ENCODE data around the gene FKBP4.

Gene FKBP4

DNA sequence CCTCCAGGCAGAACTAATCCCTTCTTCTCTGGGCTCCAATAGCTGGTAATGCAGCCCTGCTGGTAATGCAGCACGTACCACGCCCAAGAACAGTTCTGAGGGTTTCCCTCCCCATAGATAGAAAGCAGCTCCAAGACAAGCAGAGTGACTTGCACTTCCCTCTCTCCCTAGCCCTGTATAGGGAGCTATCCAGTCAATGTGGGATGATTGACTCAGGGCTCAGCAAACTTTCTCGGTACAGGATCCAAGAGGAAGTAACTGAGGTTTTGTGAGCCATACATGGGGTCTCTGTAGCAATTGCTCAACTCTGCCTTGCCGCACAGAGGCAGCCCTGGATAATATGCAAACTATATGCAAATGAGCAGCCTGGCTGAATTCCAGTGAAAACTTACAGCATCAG lies 15.5 kb upstream of the FKBP4 start:
- DNase-seq (ENCODE audit: low spot score), result no peak

DNA sequence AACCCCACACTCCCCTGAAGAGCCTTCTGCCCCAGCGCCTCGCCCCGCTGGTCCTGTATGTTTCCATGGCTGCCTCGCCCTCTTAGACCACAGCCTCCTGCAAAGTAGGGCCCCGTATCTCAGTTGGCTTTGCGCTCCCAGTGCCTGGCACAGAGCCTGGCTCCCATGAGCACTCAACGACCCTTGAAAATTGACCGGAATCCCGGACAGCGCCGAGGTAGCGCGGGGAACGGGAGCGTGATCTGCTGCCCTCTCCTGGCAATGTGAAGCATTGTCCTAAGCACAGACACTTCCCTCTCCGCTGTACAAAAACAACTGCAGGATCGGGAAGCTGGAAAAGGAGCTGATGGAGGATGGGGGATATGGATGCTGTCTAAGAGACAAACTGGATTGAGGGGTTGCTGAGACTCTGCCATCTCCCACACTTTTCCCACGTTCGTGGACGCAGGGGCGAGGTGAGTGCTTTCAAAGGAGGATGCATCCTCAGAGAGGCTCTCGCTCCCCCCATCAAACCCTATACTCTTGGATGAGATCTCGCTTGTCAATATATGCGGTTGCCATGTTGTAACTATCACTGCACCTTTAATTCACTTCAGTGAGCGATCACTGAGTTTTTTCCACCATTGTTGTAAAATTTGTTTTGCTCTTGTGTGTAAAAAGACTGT lies 10.7 kb upstream of the FKBP4 start:
- DNase-seq (ENCODE audit: low spot score), result peak; percentile 39

DNA sequence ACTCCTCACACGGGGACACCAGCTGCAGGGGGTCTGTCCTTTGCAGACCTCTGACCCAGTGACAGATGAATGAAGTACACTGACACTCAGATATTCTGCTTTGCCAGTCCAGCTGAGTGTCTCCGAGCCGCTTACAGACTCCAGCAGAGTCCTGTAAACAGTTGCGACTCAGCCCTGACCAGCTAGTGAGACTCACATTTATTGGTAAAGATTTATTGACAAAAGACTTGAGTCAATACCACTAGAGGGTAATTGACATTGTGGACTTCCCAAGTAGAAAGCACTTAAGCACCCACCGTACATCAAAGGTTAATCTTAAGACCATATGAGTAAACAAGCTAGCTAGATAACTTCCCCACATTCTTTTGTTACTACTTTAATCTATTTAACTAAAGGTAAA lies 9.8 kb upstream of the FKBP4 start:
- no peak for DNase-seq (ENCODE audit: low spot score)

DNA sequence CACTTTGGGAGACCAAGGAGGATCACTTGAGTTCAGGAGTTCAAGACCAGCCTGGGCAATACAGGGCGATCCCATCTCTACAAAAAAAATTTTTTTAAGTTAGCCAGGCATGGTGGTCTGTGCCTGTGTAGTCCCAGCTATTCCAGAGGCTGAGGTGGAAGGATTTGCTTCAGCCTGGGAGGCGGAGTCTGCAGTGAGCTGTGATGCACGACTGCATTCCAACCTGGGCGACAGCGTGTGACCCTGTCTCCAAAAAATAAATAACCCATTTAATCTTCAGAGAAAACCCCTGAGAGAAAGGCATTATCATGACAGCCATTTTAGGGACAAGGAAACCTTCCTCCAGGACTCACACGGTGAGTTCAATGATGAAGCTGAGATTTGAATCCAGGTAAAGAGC lies 3.7 kb upstream of the FKBP4 start:
- no peak for DNase-seq (ENCODE audit: low spot score)

GRCh38 chr12:2792671-2793500 lies 1.9 kb upstream of the FKBP4 start:
- DNase-seq (ENCODE audit: low spot score), result no peak

DNA sequence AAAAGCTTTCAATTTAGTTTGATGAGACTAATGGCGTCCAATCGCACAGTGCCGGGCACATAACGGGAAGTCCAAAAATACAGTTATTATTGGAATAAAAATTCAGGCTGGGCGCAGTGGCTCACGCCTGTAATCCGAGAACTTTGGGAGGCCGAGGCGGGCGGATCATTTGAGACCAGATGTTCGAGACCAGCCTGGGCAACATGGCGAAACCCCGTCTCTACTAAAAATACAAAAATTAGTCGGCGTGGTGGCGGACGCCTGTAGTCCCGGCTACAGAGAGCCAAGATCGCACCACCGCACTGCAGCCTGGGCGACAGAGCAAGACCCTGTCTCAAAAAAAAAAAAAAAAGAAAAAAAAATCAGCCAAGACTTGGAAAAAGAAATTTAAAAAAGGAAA lies 1.2 kb upstream of the FKBP4 start:
- no peak for DNase-seq (ENCODE audit: low spot score)

DNA sequence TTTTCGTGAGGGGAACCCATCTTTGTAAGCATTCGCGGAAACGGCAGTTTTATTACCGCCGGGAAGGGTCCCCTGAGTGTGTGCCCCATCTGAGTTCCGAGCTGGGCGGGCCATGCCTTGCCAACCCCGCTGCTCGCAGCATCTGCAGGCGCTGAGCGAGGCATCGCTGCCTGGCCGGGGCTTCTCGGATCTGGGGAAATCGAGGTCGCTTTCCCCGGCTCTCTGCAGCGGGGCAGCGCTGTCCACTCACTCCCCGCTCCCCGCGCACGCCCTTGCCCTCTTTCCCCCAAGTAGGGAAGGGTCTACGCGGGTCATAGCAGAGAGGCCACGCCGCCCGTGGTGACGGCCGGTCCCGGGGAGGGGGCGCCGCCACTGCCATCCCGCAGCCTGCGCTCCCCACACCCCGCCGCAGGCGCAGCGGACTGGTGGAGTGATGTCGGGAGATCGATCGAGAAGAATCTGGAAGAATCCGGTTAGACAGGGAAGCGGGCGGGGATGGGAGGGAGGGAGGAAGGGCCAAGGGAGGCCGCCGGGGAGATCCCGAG lies 507 bp upstream of the FKBP4 start:
- DNase-seq (ENCODE audit: low spot score), result no peak

GRCh38 chr12:2795291-2796186 lies 769 bp downstream of the FKBP4 start:
- peak; percentile 62 for DNase-seq (ENCODE audit: low spot score)

GRCh38 chr12:2796187-2796666 lies 1.5 kb downstream of the FKBP4 start:
- DNase-seq (ENCODE audit: low spot score), result no peak

DNA sequence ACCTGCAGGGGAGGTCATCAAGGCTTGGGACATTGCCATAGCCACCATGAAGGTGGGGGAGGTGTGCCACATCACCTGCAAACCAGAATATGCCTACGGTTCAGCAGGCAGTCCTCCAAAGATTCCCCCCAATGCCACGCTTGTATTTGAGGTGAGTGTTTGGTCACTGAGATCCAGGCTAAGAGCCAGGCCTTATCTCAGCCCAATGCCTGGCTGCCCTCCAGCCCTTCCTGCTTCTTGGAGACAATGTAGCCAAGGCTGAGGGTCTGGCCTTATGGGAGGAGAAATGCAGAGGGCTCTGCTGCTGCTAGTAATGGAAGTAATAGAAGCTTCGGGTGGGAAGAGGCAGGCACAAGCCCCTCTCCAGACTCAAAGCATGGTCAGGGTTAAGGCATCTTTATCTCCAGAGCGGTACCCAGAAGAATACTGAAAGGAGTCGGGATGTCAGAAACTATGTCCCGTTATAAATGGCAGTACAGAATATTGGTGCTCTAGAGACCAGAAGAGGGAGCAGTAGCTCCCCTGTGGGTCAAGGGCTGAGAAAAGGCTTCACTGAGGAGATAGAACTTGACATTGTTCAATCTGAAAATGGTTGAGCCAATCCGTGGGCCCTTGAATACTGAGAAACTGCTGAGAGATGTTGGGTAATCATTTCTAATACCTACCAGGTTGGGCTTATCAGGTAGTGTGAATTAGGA lies 3.1 kb downstream of the FKBP4 start:
- DNase-seq (ENCODE audit: low spot score), result no peak

GRCh38 chr12:2800046-2800570 lies 5.3 kb downstream of the FKBP4 start:
- DNase-seq (ENCODE audit: low spot score), result no peak

DNA sequence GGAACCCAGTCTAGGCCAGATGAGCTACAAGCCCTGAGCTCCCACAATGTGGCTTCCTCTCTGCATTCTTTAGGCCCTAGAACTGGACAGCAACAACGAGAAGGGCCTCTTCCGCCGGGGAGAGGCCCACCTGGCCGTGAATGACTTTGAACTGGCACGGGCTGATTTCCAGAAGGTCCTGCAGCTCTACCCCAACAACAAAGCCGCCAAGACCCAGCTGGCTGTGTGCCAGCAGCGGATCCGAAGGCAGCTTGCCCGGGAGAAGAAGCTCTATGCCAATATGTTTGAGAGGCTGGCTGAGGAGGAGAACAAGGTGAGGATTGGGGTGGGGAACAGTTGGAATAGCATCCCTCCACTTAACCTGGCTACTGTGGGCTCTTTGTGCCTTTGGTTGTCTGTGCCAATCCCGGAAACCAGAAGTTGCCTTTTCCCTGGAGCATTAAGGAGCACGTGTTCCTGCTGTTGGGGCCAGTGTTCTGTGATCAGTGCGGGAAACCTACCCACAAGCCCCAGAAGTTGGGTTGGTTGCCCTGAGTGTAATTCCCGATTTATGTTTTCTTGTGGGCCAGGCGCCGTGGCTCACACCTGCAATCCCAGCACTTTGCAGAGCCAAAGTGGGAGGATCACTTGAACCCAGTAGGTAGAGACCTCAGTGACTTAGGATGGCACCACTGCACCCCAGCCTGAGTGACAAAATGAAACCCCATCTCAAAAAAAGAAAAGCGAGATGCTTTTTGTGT lies 6.4 kb downstream of the FKBP4 start:
- DNase-seq (ENCODE audit: low spot score), result no peak

DNA sequence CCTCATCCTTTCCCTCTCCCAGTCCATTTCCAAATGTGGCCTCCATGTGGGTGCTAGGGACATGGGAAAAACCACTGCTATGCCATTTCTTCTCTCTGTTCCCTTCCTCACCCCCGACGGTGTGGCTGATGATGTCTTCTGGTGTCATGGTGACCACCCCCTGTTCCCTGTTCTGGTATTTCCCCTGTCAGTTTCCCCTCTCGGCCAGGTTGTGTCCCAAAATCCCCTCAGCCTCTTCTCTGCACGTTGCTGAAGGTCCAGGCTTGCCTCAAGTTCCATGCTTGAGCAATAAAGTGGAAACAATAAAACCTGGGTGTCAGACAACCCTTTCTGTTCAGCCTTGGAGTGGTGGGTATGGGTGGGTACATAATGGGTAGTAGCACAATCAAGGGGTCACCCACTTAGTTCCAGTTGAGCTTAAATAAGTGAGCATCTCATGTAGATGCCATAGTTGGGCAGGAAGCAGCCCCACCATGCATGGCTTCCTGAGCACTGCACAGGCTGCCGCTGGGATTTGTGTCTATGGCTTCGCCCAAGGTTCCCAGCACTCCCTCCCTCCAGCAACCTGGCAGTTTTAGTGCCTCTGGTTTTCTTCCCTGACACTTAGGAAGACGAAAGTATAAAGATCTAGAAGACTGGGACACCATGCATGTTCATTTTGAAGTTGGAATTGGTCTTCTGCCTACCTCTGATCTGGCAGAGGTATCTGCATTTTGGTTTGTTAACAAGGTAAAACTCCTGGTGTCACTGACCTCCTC lies 9.0 kb downstream of the FKBP4 start:
- DNase-seq (ENCODE audit: low spot score), result no peak

DNA sequence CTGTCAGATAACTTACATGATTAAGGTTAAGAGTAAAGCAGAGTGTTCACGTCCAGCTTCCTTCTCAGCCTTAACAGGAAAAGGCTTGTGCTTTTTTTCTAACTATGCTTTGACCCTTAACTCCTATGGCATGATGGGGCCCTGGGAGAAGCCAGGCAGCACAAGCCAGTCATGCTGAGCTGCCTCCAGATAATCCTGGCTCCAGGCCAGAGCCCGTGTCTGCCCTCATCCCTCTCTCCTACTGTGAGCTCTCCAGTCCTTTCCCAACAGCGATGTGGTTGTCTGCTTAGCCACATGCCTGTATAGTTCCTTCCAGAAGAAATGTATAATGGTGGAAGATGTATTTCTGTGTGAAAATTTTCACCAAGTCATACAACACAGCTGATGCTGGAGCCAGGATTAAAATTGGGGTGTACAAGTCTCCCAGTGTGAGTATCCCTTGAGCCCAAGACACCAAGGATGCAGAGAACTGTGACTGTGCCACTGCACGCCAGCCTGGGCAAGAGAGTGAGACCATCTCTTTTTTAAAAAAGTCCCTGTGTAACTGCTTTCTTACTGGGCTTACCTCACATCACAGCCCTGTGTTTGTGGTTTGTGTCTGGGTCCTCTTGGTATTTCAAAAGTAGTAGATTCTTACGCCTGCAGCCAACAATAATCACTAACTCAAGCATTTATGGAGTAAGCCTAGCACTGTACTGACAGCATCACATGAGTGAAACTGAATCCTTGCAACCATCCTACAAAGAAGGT lies 9.8 kb downstream of the FKBP4 start:
- DNase-seq (ENCODE audit: low spot score), result no peak

- no peak for DNase-seq (ENCODE audit: low spot score)
Measured at GRCh38 chr12:2805143-2805520, 10.4 kb downstream of the FKBP4 start.

DNA sequence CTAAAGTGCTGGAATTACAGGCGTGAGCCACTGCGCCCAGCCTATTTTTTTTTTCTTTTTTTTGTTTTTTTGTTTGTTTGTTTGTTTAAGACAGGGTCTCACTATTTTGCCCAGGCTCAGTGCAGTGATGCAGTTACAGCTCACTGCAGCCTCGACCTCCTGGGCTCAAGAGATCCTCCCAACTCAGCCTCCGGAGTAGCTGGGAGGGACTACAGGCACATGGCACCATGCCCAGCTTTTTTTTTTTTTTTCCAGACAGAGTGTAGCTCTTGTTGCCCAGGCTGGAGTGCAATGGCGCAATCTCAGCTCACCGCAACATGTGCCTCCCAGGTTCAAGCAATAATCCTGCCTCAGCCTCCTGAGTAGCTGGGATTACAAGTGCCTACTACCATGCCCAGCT lies 11.9 kb downstream of the FKBP4 start:
- DNase-seq (ENCODE audit: low spot score), result no peak

DNA sequence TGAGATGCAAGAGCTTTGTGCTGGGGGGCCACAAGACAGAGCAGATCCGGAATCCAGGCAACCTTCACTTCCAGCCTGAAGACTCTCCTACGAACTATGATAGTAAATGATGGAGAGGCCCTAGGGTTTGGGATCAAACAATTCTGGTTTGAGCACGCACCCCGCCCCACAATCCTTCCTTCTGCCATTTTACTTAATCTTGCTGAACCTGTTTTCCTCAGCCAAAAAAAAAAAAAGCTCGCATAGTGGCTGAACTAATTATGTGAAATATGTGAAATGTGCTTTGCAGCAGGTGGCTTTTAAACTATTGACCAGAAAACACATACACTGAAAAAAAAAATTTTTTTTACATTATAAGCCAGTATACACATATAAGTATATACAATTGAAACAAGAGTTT lies 17.0 kb downstream of the FKBP4 start:
- no peak for DNase-seq (ENCODE audit: low spot score)

GRCh38 chr12:2812290-2813213 lies 17.8 kb downstream of the FKBP4 start, which contains the start of gene ITFG2:
Gene ITFG2, plus strand, starts transcription at chr12:2812668. Its CDS starts 93 bp downstream, at chr12:2812761.
- DNase-seq (ENCODE audit: low spot score), result peak; percentile 98
